ENCODE data around the gene SOSTDC1.
"Not testable (repeated sequence)": the region's sequence is repeated elsewhere in the genome, so short reads cannot be mapped to it uniquely, and the experiment has no call there.

The SOSTDC1 gene, protein sequence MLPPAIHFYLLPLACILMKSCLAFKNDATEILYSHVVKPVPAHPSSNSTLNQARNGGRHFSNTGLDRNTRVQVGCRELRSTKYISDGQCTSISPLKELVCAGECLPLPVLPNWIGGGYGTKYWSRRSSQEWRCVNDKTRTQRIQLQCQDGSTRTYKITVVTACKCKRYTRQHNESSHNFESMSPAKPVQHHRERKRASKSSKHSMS

DNA sequence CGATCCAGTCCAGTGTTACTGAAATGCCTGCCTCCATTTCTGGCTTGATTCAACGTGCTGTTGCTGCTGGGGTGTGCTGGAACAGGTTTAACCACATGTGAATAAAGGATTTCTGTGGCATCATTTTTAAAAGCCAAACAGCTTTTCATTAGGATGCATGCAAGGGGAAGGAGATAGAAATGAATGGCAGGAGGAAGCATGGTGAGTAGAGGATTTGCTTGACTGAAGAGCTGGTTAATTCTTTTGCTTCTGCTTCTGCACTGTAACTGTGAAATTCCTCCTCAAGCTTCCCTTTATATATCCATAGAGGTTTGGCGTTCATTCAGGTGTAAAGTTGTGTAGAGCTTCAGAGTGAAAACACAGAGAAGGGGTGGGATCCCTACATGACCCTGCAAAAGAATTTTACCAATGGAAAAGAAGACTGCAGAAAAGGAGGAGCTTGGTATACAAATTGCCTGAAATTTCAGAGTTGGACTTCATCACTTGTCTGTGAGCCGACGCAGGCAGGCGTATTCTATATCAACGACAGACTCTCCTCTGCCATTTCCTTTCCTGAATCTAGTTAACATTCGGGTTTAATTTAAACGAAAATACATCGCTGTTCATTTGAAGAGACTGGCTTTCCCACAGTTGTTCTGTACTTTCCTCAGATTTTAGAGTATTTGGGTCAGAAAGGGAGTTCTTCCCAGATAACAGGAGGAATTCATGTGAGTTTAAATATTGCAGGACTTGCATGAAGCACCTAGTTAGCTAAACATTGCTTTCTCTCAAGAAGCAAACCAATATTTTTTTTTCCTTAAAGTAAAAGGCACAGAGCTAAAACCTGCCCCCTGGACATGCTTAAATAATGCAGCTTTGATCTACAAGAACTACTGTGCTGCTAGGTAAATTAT, at the start of gene SOSTDC1:
SOSTDC1 (minus strand) TSS at position 270 of the 893 bp plus-strand sequence; CDS start at position 200, 70 bp downstream.
- DNase-seq = no peak

DNA sequence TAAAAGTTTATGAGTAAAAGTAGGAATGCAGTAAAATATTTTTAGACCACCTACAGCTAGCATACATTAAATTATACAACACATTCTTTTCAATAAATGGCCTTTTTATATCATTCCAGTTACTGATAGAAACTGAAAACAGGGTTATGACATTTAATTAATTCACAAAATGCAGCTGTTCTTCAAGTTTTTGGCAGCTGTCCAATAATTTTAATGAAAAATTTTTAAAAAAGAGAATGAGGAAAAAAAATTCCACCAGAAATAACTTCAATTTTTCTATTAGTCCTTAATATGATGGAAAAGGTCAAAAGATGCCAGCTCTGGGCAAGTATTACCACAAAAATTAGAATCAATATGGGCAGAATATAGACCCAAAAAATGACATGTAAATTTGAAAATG, 49.2 kb upstream of the SOSTDC1 start:
- no peak for DNase-seq

DNA sequence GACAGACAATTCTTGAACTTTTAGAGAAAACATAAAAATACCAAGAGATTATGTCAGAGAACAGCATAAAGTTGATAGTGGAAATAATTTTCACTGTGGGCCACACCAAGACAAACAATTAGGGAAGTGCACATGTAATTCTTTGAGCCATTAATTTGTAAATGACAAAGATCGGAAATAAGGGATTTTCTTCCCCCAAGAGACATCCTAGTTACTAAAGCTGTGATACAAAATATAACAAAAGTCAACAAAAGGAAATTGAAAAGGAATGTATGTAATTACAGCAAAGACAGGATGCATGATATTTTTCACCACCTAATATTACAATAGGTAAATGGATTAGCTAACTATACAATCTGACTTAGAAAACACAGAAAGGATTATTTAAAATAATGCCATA, 48.7 kb upstream of the SOSTDC1 start:
- DNase-seq = no peak

DNA sequence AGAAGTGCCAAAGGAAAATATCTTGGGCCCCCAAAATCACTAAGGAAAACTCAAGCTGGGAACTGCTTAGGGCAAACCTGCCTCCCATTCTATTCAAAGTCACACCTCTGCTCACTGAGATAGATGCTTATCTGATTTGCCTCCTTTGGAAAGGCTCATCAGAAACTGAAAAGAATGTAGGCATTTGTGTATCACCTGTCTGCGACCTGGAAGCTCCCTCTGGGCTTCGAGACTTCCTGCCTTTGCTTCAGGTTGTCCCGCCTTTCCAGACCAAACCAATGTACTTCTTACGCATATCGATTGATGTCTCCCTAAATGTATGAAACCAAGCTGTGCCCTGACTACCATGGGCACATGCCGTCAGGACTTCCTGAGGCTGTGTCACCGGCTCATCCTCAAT, 46.6 kb upstream of the SOSTDC1 start:
- no peak for DNase-seq

DNA sequence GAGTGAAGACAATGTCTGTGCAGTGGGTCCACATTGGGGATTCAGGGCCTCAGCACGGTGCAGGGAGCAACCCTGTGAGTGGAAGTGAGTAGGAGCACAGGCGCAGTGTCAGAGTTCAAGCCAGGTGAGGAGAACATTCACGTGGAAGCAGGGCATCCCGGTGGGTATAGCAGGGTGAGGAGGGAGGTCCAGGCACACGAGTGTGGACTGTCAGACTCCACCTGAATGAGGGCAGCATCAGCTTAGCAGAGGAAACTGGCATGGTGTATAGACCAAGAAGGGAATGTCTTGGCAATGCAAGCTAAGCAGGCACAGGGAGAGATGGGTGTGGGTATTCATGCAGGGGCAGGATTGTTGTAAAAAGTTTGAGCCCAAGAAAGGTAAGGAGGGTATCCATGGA, 45.8 kb upstream of the SOSTDC1 start:
- no peak for DNase-seq

DNA sequence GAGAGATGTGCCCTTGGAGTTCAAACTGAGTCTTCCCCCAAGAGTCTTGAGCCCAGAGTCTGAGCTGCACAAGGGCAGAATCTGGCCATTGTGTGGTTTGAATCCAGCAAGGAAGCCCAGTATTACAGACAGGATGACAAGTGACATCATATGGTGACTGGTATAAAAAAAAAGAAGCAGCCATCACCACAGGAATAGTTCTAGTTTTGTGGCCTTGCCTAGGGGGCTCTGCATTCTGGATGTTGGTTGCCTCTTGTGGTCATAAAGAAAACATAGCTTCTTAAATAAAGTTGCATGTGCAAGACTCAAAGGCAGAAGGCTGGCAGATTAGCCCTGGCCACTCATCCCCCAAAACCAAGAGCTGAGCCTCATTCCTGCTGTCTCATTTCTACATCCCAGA, 44.3 kb upstream of the SOSTDC1 start:
- no peak for DNase-seq

DNA sequence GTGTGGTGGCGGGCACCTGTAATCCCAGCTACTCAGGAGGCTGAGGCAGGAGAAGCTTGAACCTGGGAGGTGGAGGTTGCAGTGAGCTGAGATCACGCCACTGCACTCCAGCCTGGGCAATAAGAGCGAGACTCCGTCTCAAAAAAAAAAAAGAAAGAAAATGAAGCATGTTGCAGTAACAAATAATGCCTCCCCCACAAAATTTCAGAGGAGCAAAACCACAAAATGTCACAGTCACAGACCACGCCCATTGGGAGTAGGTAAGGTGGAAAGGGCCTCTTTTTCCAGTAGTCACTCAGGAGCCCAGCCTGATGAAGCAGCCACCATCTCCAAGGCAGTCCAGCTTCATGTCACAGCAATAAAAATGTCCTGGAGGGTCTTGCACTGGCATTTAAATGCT, 40.9 kb upstream of the SOSTDC1 start:
- DNase-seq = not testable (repeated sequence)

DNA sequence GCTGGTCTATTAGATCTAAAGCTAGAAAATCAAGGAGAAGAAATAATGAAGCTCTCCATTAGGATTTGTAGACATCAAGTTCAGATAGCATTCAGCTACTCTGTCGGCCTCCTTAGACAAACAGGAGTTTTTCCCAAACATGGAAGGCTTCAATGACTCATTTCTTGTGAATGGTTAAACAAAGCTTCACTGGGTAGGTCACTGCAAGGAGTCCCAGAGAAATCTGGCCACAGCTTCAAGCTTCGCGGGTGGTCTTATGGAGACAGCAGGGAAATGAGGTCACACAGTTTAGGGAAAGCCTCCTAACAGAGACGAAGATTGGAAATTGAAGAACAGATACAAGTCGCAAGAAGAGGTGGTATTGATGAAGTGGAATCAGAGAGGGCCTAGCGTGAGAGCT, 38.5 kb upstream of the SOSTDC1 start:
- no peak for DNase-seq

DNA sequence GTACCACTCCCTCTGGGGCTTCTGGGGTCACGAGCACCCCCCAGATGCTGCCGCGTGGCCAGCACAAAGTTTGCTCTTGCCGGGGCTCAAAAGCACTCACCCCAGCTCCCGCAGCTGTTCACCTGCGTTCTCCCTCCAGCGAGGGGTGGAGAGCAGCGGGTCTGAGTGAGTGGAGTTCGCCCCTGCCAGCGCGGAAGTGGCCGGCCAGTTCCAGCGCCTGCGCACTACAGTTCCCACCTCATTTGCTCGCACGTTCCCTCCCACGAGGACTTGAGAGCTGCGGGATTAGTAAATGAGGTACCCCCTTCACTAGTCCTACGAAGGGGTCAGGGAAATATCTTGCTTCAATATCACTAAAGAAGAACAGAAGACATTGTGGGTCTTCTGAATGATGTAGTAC, 36.8 kb upstream of the SOSTDC1 start:
- no peak for DNase-seq

DNA sequence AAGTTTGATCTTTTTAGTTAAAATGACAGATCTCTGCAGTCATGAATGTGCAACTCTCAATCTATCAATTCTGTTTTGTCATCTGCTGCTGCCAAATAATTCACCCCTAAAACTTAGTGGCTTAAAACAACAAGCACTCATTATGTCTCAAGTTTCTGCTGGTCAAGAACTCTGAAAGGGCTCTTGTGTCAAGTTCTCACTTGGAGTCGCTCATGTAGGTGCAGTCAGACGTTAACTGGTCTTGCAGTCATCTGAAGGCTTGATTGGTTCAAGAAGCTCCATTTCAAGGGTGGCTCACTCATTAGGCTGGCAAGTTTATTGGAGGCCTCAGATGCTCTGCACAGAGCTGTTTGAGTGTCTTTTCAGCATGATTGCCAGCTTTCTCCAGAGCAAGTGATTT, 32.6 kb upstream of the SOSTDC1 start:
- no peak for DNase-seq

DNA sequence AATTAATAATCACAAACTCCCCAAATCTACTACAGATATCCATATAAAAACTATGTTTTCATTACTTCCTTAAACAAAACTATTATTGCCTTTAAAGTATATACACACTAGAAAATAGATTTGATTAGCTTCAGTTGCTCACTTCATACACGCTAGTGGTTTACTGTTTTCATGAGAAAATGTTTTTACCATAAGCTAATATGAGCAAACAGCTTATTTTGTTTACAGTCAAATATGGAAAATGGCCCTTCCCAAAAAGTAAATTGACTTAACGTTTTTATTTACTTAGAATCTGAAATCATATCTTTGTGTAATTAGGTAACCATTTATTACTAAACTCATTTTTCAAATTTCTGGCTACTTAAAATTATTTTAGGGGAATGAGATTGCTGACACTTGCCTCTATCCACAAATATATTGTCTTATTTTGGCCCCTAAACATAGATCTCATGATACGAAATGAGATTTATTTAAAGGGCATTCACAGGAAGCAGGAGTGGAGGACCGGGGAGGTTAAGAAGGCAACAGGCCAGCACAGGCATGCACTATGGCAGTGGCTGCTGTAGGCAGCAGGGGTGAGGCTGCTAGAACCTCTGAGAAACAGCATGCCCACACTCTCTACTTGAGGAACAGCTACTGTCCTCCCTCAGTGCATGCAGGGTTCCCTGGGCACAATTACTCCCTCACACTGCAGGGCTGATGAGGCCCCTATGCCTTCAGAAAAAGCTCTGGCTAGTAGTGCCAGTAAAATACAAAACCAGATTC, 29.6 kb upstream of the SOSTDC1 start:
- no peak for DNase-seq

DNA sequence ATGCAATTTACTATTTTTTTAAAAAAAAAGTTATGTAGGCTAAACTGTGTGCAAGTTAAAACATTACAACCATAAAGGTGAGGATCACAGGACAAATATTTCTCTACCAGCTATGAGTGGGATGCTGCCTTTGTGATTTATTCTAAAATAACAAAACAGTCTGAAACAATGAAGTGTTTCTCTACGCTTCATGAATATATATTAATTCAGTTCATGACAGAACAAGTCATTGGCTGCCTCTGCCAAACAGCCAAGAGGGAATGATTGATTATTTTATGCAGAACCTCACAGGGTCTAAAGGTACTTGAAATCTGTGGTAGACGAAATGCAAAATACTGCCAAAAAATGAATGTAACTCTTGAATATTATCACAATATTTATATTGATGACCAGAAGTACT, 29.0 kb upstream of the SOSTDC1 start:
- DNase-seq = no peak

DNA sequence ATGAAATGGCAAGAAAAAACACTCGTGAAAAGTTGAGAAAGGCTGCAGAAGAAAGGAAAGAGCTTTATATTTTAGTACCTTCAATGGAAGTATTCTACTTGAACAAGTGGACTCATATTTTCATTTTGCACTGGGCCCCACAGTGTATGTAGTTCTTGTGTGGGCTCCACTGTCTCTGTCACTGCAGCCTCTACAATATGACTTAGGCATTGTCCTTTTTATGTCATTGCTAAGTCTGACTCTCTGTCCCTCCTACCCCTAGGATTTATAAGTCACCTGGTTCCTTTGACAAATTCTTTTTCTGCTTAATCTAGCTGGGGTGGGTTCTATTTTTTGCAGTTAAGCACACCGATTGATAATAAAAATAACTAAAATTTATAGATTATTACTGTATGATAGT, 27.7 kb upstream of the SOSTDC1 start:
- DNase-seq = no peak

DNA sequence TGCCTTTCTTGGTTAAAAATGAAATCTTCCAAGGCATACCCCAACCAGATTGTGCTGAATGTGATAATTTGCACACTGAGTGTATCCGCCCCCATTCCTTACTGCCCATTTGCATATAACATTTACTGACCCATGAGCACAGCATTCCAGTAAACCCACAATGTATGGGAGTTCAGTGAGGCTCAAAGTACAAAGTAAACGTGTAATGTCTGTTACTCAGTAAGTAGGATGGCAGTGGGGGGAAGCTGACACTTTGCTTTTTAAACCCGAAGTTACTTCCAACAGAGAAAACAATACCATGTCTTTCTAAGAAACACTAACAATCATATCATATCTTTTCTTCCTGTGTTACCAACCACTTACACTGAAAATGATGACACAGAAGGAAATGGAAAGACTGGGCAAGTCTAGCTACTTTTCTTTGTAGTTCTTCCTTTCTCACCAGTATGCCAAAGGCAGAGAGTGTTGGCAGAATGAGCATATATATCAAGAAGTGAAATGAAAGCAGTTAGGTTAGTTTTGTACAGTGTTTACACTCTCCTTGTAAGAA, 27.1 kb upstream of the SOSTDC1 start:
- DNase-seq = no peak

DNA sequence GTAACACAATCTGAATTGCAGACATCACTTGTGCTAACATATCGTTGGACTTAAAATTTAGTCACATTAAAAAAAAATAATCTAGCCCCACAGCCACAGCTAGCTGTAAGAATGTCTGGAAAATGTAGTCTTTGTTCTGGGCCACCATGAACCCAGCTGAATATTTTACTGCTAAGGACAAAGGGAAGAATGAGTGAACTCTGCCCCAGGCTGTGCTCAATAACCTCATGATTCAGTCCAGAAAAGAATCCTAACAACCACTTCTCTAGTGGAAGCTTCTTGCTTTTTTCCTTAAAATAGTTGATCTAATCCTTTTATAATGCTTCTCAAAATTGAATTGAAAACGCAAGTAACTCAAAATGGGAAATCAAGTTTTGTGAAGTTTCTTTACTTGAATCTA, 25.6 kb upstream of the SOSTDC1 start:
- no peak for DNase-seq

DNA sequence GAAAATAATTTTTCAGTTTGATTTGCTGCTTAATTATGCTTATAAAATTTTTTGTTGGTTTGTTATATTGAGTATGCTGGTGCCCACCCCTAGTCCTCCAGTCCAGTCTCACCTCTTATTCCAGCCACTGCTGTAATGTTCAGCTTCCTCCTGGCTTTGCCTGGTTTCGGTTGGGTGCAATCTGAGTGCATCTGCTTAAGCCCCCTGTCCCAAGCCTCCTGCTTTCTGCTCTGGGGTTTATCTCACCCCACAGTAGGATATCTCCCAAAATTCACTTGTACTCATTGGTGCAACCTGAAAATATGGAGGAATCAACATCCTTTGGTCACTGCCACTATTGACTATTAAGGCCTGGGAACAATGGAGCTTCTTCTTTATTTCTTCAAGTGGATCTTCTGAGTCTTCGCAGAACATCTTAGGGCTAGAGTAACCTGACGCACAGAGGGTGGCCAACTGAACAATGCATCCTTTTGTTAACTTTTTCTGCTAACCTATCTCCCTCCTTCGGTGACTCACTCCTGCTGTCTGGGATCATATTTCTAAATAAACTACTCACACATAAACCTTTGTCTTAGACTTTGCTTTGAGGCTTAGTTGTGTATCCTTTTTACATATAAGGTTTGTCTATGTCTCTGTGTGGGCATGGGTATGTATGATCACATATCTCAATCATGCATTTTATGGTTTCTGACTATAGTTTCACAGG, 19.1 kb upstream of the SOSTDC1 start:
- no peak for DNase-seq

DNA sequence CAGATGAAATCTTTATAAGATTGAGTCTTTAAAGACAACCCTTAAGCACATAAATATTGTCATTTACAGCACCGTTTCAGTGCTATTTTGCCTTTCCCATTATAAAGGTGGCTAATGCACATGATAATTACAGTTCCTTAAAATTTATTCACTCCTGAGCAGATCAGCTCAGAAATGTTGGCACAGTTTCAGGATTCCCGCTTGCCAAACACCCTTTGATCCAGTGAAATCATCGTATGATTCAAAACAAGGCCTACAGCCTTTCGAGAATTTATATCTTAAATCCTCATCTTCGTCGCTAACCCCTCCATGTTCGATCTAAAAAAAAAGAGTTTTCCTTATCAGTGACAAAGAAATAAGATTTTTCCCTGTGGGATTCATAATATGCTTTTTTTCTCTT, 14.1 kb upstream of the SOSTDC1 start:
- no peak for DNase-seq

DNA sequence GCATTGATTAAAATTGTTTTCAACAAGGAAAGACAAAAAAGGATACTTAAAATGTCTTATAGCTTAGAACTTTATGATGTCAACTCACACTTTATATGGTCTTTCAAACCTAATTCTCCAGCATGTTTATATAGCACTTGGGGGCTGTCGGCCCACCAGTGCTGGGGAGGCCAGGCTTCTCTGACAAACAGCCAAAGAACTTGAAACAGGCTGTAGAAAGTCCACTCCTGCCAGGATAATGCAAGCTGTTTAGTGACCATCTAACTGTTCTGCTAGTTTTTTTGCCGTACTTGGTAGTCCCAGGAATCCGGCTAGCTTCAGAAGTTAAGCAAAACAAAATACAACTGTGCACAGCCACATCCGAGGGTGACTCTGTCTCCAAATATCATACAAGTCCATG, 13.6 kb upstream of the SOSTDC1 start:
- no peak for DNase-seq

DNA sequence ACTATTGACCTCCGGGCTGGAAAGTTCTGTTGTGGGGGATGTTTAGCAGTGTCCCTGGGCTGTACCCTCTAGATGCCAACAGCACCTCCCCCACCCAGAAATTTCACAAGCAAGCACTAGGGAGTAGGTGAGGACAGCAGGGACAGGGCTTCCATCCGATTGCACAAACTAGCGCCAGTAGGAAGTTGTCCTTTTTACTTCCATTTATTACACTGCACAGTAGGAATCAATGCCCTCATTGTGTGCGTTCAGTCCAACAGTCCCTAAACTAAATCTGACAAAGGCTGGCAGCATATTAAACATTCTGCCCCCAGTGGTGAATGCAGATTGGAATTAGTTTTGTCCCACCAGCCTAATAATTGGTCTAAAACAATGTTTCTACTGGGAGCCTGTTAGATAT, 6.4 kb upstream of the SOSTDC1 start:
- DNase-seq = no peak

DNA sequence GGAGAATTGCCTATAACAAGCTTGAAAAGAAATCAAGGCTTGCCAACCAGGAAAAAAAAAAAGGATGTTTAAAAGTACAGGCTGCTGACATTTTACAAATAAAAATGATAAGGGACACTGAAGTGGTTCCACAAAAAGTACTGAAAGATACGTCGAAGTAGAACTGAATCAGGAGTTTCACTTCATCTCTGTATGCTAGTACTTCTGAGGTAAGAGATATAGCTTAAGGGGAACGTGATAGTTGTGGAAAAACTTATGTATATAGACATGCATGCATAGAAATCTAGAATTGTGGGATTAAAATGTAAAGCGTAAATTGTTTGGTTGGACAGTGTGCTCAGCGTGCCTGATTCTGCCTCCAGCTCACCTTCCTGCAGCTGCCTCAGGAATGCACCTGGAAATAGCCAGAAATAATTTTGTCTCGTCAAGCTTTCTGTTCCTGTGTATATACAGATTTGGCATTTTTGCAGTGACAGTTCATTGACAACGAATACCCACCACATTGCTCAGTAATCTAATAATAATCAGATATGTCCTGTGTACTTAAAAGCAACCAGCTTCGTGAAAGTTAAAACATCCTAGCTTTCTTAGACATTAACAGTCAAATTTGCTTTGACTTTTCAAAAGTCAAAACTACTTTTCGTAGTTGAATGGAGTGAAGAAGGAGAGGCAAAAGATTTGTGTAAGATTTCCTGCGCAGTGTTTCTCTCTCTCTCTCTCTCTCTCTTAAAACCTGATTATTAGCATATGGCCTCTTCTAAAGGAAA, 1.4 kb downstream of the SOSTDC1 start:
- DNase-seq = no peak

DNA sequence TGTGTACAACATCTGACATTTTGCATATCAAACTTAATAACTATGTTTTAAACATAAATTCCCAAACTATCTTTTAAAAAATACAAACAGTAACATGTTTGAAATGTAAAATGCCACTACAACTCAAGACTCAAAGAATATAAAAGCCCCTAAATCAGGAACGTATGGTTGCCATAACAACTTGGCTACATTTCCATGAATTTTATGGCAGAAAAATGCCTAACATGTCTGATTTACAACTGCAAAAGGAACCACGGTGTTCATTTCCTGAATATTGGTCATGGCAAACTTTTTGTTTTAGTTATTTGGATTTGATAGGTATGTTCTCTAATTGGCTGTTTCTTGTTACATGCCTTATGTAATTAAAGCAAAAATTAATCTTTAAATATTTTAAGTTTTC, 2.0 kb downstream of the SOSTDC1 start:
- DNase-seq = no peak

DNA sequence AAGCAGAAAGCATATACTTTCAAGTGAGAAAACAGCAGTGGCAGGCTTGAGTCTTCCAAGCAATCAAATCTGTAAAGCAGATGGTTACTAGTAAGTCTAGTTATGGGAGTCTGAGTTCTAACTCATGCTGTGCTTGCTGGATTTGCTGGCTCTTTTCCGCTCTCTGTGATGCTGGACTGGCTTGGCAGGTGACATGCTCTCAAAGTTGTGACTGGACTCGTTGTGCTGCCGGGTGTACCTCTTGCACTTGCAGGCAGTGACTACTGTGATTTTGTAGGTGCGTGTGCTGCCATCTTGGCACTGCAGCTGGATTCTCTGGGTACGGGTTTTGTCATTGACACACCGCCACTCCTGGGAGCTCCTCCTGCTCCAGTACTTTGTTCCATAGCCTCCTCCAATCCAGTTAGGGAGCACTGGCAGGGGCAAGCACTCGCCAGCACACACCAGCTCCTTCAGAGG, 3.1 kb downstream of the SOSTDC1 start:
- DNase-seq = no peak
